Heart left ventricle (tissue), 16 donors: ENCODE results near the gene P4HTM. TPM values are rescaled to one million over a fixed set of nuclear protein-coding genes. Genes with fewer than 3 reads are reported as not detected.

ENCODE experiments used
- ATAC-seq, 4 donors: fragments of 200-7000 bp; cut with Tn5 transposase; one replicate each; pipeline ENCODE4 v1.9.1; 2020 to 2022; ENCODE audit warnings: moderate library complexity in 4 of 4, mild to moderate bottlenecking in 3 of 4, moderate number of reproducible peaks in 1 of 4
- DNase-seq, 5 donors: peaks; one replicate each; pipeline ENCODE4 v3.0.0-alpha.2; 2020
- H3K27ac ChIP-seq, 12 donors: fragments of 200-600 bp; sonication (generic) in 4 of 12; one replicate each; pipeline versions ENCODE4 v1.5.0 to v1.8.0; 2016 to 2022; ENCODE audit warnings: mild to moderate bottlenecking in 2 of 12
- H3K27me3 ChIP-seq, 9 donors: fragments of 200-600 bp; sonication (generic) in 2 of 9; one replicate each; pipeline versions ENCODE4 v1.5.1 to v1.8.0; 2016 to 2022; ENCODE audit warnings: mild to moderate bottlenecking in 3 of 9
- H3K36me3 ChIP-seq, 9 donors: fragments of 200-600 bp; sonication (generic) in 2 of 9; one replicate each; pipeline versions ENCODE4 v1.5.0 to v1.8.0; 2018 to 2022; ENCODE audit warnings: mild to moderate bottlenecking in 2 of 9
- H3K4me1 ChIP-seq, 12 donors: fragments of 200-600 bp; sonication (generic) in 4 of 12; one replicate each; pipeline versions ENCODE4 v1.5.0 to v1.8.0; 2016 to 2022; ENCODE audit warnings: mild to moderate bottlenecking in 3 of 12
- H3K4me3 ChIP-seq, 12 donors: fragments of 200-600 bp; sonication (generic) in 4 of 12; one replicate each; pipeline versions ENCODE4 v1.5.0 to v1.8.0; 2017 to 2022; ENCODE audit warnings: mild to moderate bottlenecking in 9 of 12, moderate library complexity in 4 of 12
- H3K9me3 ChIP-seq, 12 donors: fragments of 200-600 bp; sonication (generic) in 4 of 12; one replicate each; pipeline versions ENCODE4 v1.5.0 to v1.8.0; 2016 to 2022; ENCODE audit warnings: mild to moderate bottlenecking in 1 of 12
- POLR2A ChIP-seq, 2 donors: fragments of 450-650 bp; IDR thresholded peaks; one replicate each; pipeline ENCODE4 v1.6.1; 2017; ENCODE audit warnings: antibody characterized with exemption in 2 of 2, mild to moderate bottlenecking in 2 of 2, moderate library complexity in 2 of 2
- WGBS, 4 donors: extraction: QIAGEN DNeasy Blood & Tissue Kit in 2 of 4; methylation state at CpG; one replicate each; pipeline versions ENCODE4 v1.1.5 to v1.1.7; 2013 to 2018; 5-methylcytosine and 5-hydroxymethylcytosine counted together
- intact Hi-C, 10 donors: fragments of 100-400 bp; cut with DNase I; formaldehyde crosslinking; loops; one replicate each; pipeline versions ENCODE4 v1.11.1 to v1.14.2; 2022
- polyA plus RNA-seq, 2 donors: library from polyadenylated mRNA; stranded (reverse); fragments of 200-250 nt; gene quantifications; one replicate each; pipeline ENCODE4 v1.2.3, GENCODE V29; 2013
- total RNA-seq, 9 donors: library from RNA; depleted of rRNA in 2 of 9; stranded (reverse); fragments of >200 nt in 2 of 9; fragmentation: NEBNext Ultra II Directional in 3 of 9; extraction: Animal tissue kit (Norgen Biotek cat#: 25700) in 3 of 9; gene quantifications; one replicate each; pipeline versions ENCODE4 v1.1.0 to v1.2.4, GENCODE V29; 2016 to 2023
- TF ChIP-seq, protein P1 (sequence below), 12 donors: fragments of 200-600 bp; sonication (generic) in 4 of 12; IDR thresholded peaks; one replicate each; pipeline versions ENCODE4 v1.5.0 to v1.8.0; 2018 to 2022; ENCODE audit warnings: antibody characterized with exemption in 12 of 12, mild to moderate bottlenecking in 5 of 12
- donor health status: ischemic (EF 13 %, LVEDD 7.1; RV severe dilation, severe dysfunction).
- donor health status: healthy with polysubstance abuse.
- donor health status: DM: no; HTN: yes; CAD: no.
- donor health status: DM: no; HTN: no; CAD: no.
- donor health status: ischemic (EF 25% LVEDD 6.9; RV normal size, moderate dysfunction).
- donor health status: ischemic (EF 25% LVEDD 5.7; RV mildly dilated, moderate dysfunction).
- donor health status: healthy.
- donor health status: DM: yes; HTN: yes; CAD: no.
- donor health status: ischemic (EF 35%, LVEDD 5.7; RV mildly dilated, moderate dysfunction).
- donor health status: nonischemic (EF 11% LVEDD 7.7; RV severe dilation, severe dysfunction).
- donor health status: DM: yes; HTN: yes; CAD: no.
- donor health status: PGD.
- donor health status: ischemic (EF 29% LVEDD 5.4; RV normal size, mild dysfunction).
- donor health status: nonischemic (EF 23%, LVEDD 6.1; RV moderate dilation, normal function).

Gene P4HTM
- total and polyA plus RNA-seq, 11 donors, result 19.0 to 42.7 (median 33.9) TPM

- H3K9me3 ChIP-seq, result no peaks in the 10 kb centered on the region
- H3K4me1 ChIP-seq, result peaks cover 3 to 28% (median 14%) of the 10 kb centered on the region in 12 donors
- DNase-seq (no peak), ATAC-seq (no peak)
- H3K27ac ChIP-seq, result no peak overlapping the region
- intact Hi-C loops, result no loop called here
- TF ChIP-seq, protein P1, sequence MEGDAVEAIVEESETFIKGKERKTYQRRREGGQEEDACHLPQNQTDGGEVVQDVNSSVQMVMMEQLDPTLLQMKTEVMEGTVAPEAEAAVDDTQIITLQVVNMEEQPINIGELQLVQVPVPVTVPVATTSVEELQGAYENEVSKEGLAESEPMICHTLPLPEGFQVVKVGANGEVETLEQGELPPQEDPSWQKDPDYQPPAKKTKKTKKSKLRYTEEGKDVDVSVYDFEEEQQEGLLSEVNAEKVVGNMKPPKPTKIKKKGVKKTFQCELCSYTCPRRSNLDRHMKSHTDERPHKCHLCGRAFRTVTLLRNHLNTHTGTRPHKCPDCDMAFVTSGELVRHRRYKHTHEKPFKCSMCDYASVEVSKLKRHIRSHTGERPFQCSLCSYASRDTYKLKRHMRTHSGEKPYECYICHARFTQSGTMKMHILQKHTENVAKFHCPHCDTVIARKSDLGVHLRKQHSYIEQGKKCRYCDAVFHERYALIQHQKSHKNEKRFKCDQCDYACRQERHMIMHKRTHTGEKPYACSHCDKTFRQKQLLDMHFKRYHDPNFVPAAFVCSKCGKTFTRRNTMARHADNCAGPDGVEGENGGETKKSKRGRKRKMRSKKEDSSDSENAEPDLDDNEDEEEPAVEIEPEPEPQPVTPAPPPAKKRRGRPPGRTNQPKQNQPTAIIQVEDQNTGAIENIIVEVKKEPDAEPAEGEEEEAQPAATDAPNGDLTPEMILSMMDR (IDR thresholded peaks at IDR 0.05), result no peak
- TF ChIP-seq POLR2A (IDR thresholded peaks at IDR 0.05), result no peak
- H3K36me3 ChIP-seq, result peaks cover 3 to 82% (median 77%) of the 10 kb centered on the region in 9 donors
- no peaks in the 10 kb centered on the region for H3K27me3 ChIP-seq
- no peak overlapping the region for H3K4me3 ChIP-seq
- WGBS, 4 donors, result 87 to 92% (median 91%) methylated on average over 6 of the region's 6 CpGs
Observed at GRCh38 chr3:49032646-49033304, 42.7 kb downstream of the P4HTM start.

GRCh38 chr3:49034650-49035049 is 44.6 kb downstream of the P4HTM start:
- DNase-seq (no peak), ATAC-seq (no peak)
- WGBS, 4 donors, result 90 to 94% (median 93%) methylated on average over 2 of the region's 2 CpGs
- no peak for TF ChIP-seq POLR2A (IDR thresholded peaks at IDR 0.05)
- TF ChIP-seq, protein P1 (IDR thresholded peaks at IDR 0.05), result no peak
- Histone ChIP-seq H3K36me3 (peaks cover 3 to 99% (median 96%) of the 10 kb centered on the region in 9 donors), H3K27ac (peak overlapping the region in 1 of 12 donors; percentile 7), H3K27me3 (no peaks in the 10 kb centered on the region), H3K4me1 (peaks cover 0 to 11% (median under 1%) of the 10 kb centered on the region in 12 donors), H3K4me3 (no peak overlapping the region), H3K9me3 (no peaks in the 10 kb centered on the region)
- intact Hi-C loops, result no loop called here

GRCh38 chr3:49035281-49035680 is 45.2 kb downstream of the P4HTM start:
- intact Hi-C loops, result no loop called here
- peak overlapping the region in 1 of 12 donors; percentile 7 for H3K27ac ChIP-seq
- no peak overlapping the region for H3K4me3 ChIP-seq
- ATAC-seq (no peak), DNase-seq (no peak)
- H3K36me3 ChIP-seq, result peaks cover 3 to 99% (median 94%) of the 10 kb centered on the region in 9 donors
- no peaks in the 10 kb centered on the region for H3K27me3 ChIP-seq
- WGBS, 4 donors, result 85 to 95% (median 93%) methylated on average over 3 of the region's 3 CpGs
- no peak for TF ChIP-seq POLR2A (IDR thresholded peaks at IDR 0.05)
- TF ChIP-seq, protein P1 (IDR thresholded peaks at IDR 0.05), result no peak
- peaks cover 0 to 10% (median 0%) of the 10 kb centered on the region in 12 donors for H3K4me1 ChIP-seq
- H3K9me3 ChIP-seq, result no peaks in the 10 kb centered on the region

DNA sequence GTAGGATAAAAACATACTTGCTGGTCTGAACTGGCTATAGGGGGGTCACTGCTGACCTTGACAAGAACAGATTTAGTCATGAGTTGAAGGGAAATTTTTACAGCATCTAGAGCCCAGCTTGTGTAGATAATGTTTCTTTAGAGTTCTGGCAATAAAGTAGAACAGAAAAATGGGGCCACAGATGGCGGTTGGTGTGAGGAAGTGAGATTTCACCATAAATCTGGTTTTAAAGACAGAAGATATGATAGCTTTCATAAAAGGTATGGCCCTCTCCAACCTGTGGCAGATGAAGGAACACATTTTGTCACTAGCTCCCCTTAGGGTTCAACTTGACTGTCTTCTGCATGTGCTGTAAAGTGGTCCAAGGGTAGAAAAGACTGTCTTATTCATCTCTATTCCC is 63.5 kb downstream of the P4HTM start:
- Histone ChIP-seq H3K27me3 (no peaks in the 10 kb centered on the region), H3K4me3 (no peak overlapping the region), H3K27ac (no peak overlapping the region), H3K9me3 (no peaks in the 10 kb centered on the region), H3K36me3 (peaks cover 3 to 81% (median 67%) of the 10 kb centered on the region in 9 donors), H3K4me1 (no peaks in the 10 kb centered on the region)
- TF ChIP-seq POLR2A (IDR thresholded peaks at IDR 0.05), result no peak
- TF ChIP-seq, protein P1 (IDR thresholded peaks at IDR 0.05), result no peak
- 86 to 93% (median 88%) methylated on average over 1 of the region's 1 CpG for WGBS, 4 donors
- DNase-seq, result no peak
- intact Hi-C loops, result no loop called here
- no peak for ATAC-seq
